Astrocyte (in vitro differentiated cells and primary cell): ENCODE data around the gene FBXO44. TPM values are rescaled to one million over a fixed set of nuclear protein-coding genes. Genes with fewer than 3 reads are reported as not detected.

ENCODE experiments used
- DNase-seq: peaks from one replicate; pipeline ENCODE4 v3.0.0-alpha.2; 2010; ENCODE audit warnings: low read depth
- FAIRE-seq: peaks from 2 replicates; lab custom pipeline; 2011; peaks lifted over from hg19 to GRCh38; lab: Jason Lieb, UNC
- H2AFZ ChIP-seq: 2 replicates; pipeline ENCODE4 v1.6.0; 2012; ENCODE audit warnings: low read depth, low read length, inconsistent platforms
- H3K27ac ChIP-seq: 2 replicates; pipeline ENCODE4 v1.5.1; 2011; ENCODE audit warnings: low read depth, low read length, inconsistent platforms
- H3K27me3 ChIP-seq: 2 replicates; pipeline ENCODE4 v1.6.0; 2011; ENCODE audit warnings: low read length, inconsistent platforms; ENCODE audit not compliant: insufficient read depth
- H3K36me3 ChIP-seq: 2 replicates; pipeline ENCODE4 v1.5.1; 2011; ENCODE audit warnings: low read length, inconsistent platforms; ENCODE audit not compliant: insufficient read depth
- H3K4me1 ChIP-seq: 2 replicates; pipeline ENCODE4 v1.5.1; 2011; ENCODE audit warnings: low read length, inconsistent platforms; ENCODE audit not compliant: insufficient read depth
- H3K4me2 ChIP-seq: 2 replicates; pipeline ENCODE4 v1.6.0; 2012; ENCODE audit warnings: low read length, inconsistent platforms
- H3K4me3 ChIP-seq: 2 replicates; pipeline ENCODE4 v1.5.1; 2011; ENCODE audit warnings: low read depth, mild to moderate bottlenecking, low read length, inconsistent platforms; ENCODE audit not compliant: insufficient read depth
- H3K79me2 ChIP-seq: 2 replicates; pipeline ENCODE4 v1.6.0; 2012; ENCODE audit warnings: mild to moderate bottlenecking, low read length, inconsistent platforms; ENCODE audit not compliant: insufficient read depth
- H3K9ac ChIP-seq: 2 replicates; pipeline ENCODE4 v1.6.0; 2012; ENCODE audit warnings: mild to moderate bottlenecking, low read length, inconsistent platforms
- H3K9me3 ChIP-seq: 2 replicates; pipeline ENCODE4 v1.5.1; 2012; ENCODE audit warnings: low read depth, mild to moderate bottlenecking, low read length, inconsistent platforms; ENCODE audit not compliant: insufficient read depth
- H4K20me1 ChIP-seq: 2 replicates; pipeline ENCODE4 v1.6.0; 2012; ENCODE audit warnings: low read length, inconsistent platforms; ENCODE audit not compliant: insufficient read depth
- H3K27ac Mint-ChIP-seq: one replicate; pipeline ENCODE4 v1.8.0; 2021; ENCODE audit warnings: mild to moderate bottlenecking, mixed read lengths; ENCODE audit not compliant: unreplicated experiment
- H3K27me3 Mint-ChIP-seq: one replicate; pipeline ENCODE4 v1.8.0; 2021; ENCODE audit warnings: low read depth, mixed read lengths; ENCODE audit not compliant: unreplicated experiment
- H3K36me3 Mint-ChIP-seq: one replicate; pipeline ENCODE4 v1.8.0; 2021; ENCODE audit warnings: low read depth, mixed read lengths; ENCODE audit not compliant: unreplicated experiment
- H3K4me1 Mint-ChIP-seq: one replicate; pipeline ENCODE4 v1.8.0; 2021; ENCODE audit warnings: low read depth, mixed read lengths; ENCODE audit not compliant: unreplicated experiment
- H3K4me3 Mint-ChIP-seq: one replicate; pipeline ENCODE4 v1.8.0; 2021; ENCODE audit warnings: mild to moderate bottlenecking, moderate library complexity, mixed read lengths; ENCODE audit not compliant: unreplicated experiment
- H3K9me3 Mint-ChIP-seq: one replicate; pipeline ENCODE4 v1.8.0; 2021; ENCODE audit warnings: mild to moderate bottlenecking, mixed read lengths; ENCODE audit not compliant: unreplicated experiment
- EZH2 ChIP-seq: IDR thresholded peaks from 2 replicates; pipeline ENCODE4 v1.6.1; 2012; ENCODE audit warnings: mild to moderate bottlenecking, low read length, inconsistent platforms; ENCODE audit not compliant: insufficient read depth
- total RNA-seq: library from RNA; stranded (reverse); gene quantifications from 2 replicates; pipeline ENCODE4 v1.2.1, GENCODE V29; 2021
- TF ChIP-seq, protein P1 (sequence below): IDR thresholded peaks from 2 replicates; pipeline ENCODE4 v1.5.1; 2011; ENCODE audit warnings: low read depth, mild to moderate bottlenecking, inconsistent platforms, low read length, moderate library complexity; ENCODE audit not compliant: insufficient read depth

The FBXO44 gene
- total RNA-seq, 1 donor from 2014 or later, result 31.6 TPM

DNA sequence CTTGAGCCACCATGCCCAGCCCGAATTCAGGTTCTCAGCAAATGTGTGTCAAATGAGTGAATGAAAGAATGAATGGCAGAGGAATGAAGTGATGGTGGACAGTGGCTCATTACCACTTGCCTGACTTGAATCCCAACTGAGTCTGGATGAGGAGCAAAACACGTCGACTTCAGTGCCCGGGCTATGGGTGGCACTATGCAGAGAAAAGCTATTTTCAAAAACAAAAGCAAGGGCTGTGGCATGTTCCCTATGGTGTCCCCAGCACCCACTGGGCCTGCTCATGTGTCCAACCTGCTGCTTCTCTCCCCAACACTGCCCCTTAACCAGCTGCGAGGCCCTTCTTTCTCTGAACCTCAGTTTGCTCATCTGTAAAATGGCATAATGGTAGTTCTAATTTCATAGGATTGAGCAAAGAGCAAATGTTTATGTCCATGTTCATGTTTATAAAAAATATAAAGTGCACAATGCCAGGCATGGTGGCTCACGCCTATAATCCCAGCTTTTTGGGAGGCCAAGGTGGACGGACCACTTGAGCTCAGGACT, 30.6 kb downstream of the FBXO44 start:
- DNase-seq (no peak), FAIRE-seq (no peak)
- no peak overlapping the region for H3K27ac Mint-ChIP-seq
- H3K27me3 ChIP-seq, result peaks cover 8% of the 10 kb centered on the region
- peaks cover 11% of the 10 kb centered on the region for H3K4me1 ChIP-seq
- no peak overlapping the region for H3K4me3 Mint-ChIP-seq
- H3K4me2 ChIP-seq, result no peak overlapping the region
- H3K27me3 Mint-ChIP-seq, result peaks cover 30% of the 10 kb centered on the region
- no peaks in the 10 kb centered on the region for H3K36me3 Mint-ChIP-seq
- no peaks in the 10 kb centered on the region for H3K36me3 ChIP-seq
- no peaks in the 10 kb centered on the region for H3K9me3 ChIP-seq
- TF ChIP-seq EZH2, result no peak
- TF ChIP-seq, protein P1, sequence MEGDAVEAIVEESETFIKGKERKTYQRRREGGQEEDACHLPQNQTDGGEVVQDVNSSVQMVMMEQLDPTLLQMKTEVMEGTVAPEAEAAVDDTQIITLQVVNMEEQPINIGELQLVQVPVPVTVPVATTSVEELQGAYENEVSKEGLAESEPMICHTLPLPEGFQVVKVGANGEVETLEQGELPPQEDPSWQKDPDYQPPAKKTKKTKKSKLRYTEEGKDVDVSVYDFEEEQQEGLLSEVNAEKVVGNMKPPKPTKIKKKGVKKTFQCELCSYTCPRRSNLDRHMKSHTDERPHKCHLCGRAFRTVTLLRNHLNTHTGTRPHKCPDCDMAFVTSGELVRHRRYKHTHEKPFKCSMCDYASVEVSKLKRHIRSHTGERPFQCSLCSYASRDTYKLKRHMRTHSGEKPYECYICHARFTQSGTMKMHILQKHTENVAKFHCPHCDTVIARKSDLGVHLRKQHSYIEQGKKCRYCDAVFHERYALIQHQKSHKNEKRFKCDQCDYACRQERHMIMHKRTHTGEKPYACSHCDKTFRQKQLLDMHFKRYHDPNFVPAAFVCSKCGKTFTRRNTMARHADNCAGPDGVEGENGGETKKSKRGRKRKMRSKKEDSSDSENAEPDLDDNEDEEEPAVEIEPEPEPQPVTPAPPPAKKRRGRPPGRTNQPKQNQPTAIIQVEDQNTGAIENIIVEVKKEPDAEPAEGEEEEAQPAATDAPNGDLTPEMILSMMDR, result no peak
- H3K4me3 ChIP-seq, result no peak overlapping the region
- peaks cover 3% of the 10 kb centered on the region for H4K20me1 ChIP-seq
- no peak overlapping the region for H2AFZ ChIP-seq
- H3K27ac ChIP-seq, result no peak overlapping the region
- peaks cover 7% of the 10 kb centered on the region for H3K4me1 Mint-ChIP-seq
- H3K9me3 Mint-ChIP-seq, result no peaks in the 10 kb centered on the region
- H3K79me2 ChIP-seq, result no peaks in the 10 kb centered on the region
- no peak overlapping the region for H3K9ac ChIP-seq

DNA sequence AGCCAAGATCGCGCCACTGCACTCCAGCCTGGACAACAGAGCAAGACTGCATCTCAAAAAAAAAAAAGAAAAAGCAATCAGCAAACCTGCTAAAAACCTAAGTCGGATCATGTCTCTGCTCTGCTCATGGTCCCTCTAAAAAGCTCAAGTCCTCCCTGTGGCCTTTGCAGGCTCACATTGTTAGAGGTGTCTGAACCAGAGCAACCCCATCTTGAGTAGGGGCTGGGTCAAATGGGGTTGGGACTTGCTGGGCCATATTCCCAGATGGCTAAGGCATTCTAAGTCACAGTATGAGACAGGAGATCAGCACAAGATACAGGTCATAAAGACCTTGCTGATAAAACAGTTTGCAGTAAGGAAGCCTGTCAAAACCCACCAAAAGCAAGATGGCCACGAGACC, 33.8 kb downstream of the FBXO44 start:
- Mint-ChIP-seq H3K9me3 (peaks cover 2% of the 10 kb centered on the region), H3K27ac (no peak overlapping the region), H3K27me3 (peaks cover 46% of the 10 kb centered on the region), H3K4me1 (peaks cover 7% of the 10 kb centered on the region), H3K36me3 (no peaks in the 10 kb centered on the region), H3K4me3 (no peak overlapping the region)
- Histone ChIP-seq H2AFZ (no peak overlapping the region), H3K79me2 (no peaks in the 10 kb centered on the region), H3K27me3 (peaks cover 20% of the 10 kb centered on the region), H4K20me1 (peaks cover 13% of the 10 kb centered on the region), H3K36me3 (no peaks in the 10 kb centered on the region), H3K9me3 (no peaks in the 10 kb centered on the region), H3K27ac (no peak overlapping the region), H3K9ac (no peak overlapping the region), H3K4me3 (no peak overlapping the region), H3K4me2 (no peak overlapping the region), H3K4me1 (peaks cover 17% of the 10 kb centered on the region)
- TF ChIP-seq EZH2, result no peak
- TF ChIP-seq, protein P1, result no peak
- FAIRE-seq (no peak), DNase-seq (no peak)
